ENCODE data around the gene KLF8.

- TF ChIP-seq CTCF (conservative IDR thresholded peaks at IDR 0.05) (peak; percentile 62), EZH2 (IDR thresholded peaks at IDR 0.05; ENCODE audit: low read depth) (no peak)
These were observed 49.6 kb downstream of the KLF8 start for GRCh38 chrX:56281789-56282188.

Data from PC-9 (cell line).